Upper lobe of left lung (tissue), 4 donors: ENCODE results near the gene ZNF778.

ENCODE experiments used
- CTCF ChIP-seq, 6 experiments: fragments of 450-650 bp in 4 of 6; fragments of 200-600 bp in 2 of 6; sonication (generic) in 2 of 6; IDR thresholded peaks; one replicate each; pipeline ENCODE4 v1.5.1; 2016 to 2019; ENCODE audit warnings: antibody characterized with exemption in 6 of 6
- EP300 ChIP-seq, 4 donors: sonication (generic); formaldehyde crosslinking; IDR thresholded peaks; one replicate each; pipeline ENCODE4 v1.5.1; 2017; ENCODE audit warnings: antibody characterized with exemption in 4 of 4, control low read depth in 2 of 4
- POLR2A ChIP-seq, 4 donors: fragments of 450-650 bp; IDR thresholded peaks; one replicate each; pipeline ENCODE4 v1.5.1; 2016 to 2017; ENCODE audit warnings: antibody characterized with exemption in 4 of 4, mild to moderate bottlenecking in 2 of 4
- POLR2AphosphoS5 ChIP-seq, 2 donors: sonication (generic); formaldehyde crosslinking; IDR thresholded peaks; one replicate each; pipeline ENCODE4 v1.5.1; 2017; ENCODE audit warnings: antibody characterized with exemption in 2 of 2

DNA sequence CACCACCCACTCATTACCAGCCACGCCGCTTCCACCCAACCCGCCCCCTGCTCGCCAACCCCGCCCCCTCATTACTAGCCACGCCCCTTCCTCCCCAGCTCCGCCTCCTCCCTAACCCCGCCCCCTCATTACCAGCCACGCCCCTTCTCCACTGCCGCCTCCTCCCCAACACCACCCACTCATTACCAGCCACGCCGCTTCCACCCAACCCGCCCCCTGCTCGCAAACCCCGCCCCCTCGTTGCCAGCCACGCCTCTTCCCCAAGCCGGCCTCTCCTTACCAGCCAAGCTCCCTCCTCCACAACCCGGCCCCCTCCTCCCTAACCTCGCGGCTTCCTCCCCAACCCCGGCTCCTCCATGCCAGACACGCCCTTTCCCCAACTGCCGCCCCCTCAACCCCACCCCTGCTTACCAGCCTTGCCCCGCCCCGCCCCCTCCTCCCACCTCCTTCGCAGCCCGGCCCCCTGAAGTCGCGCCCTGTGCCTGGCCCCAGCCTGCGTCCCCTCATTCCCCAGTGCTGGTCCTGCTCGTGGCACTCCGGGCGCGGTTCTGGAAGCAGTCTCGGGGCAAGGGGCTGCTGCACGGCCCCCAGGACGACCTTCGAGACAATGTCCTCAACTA is 24.4 kb upstream of the ZNF778 start:
- TF ChIP-seq POLR2A (IDR thresholded peaks at IDR 0.05) (no peak), CTCF (IDR thresholded peaks at IDR 0.05) (no peak), EP300 (IDR thresholded peaks at IDR 0.05) (no peak), POLR2AphosphoS5 (IDR thresholded peaks at IDR 0.05) (no peak)
